ENCODE data around the gene FGD6. TPM values are rescaled to one million over a fixed set of nuclear protein-coding genes. Genes with fewer than 3 reads are reported as not detected.

Gene FGD6
- total RNA-seq, 1 experiment from 2014 or later: 25.1 TPM

- intact Hi-C loops (cut with micrococcal nuclease): no loop called here
- DNase-seq (ENCODE audit: unreplicated experiment): no peak
- Mint-ChIP-seq H3K36me3 (ENCODE audit: insufficient read depth, unreplicated experiment) (peaks cover 65% of the 10 kb centered on the region), H3K27me3 (ENCODE audit: insufficient read depth, unreplicated experiment) (no peaks in the 10 kb centered on the region), H3K4me1 (ENCODE audit: insufficient read depth, unreplicated experiment) (no peaks in the 10 kb centered on the region), H3K9me3 (ENCODE audit: unreplicated experiment) (no peaks in the 10 kb centered on the region), H3K27ac (ENCODE audit: low read depth, unreplicated experiment) (no peak overlapping the region), H3K4me3 (ENCODE audit: unreplicated experiment) (no peak overlapping the region)
- ChIA-PET POLR2A (interaction anchor here (0.7 to 1.4 kb wide), 3 partner anchors 12 to 83 kb away, joined by 3 to 7 read pairs (median 3); partner anchors contain the start of genes FGD6 and VEZT), CTCF (interaction anchor here (1.0 to 2.9 kb wide), 5 partner anchors 10 to 202 kb away, joined by 4 to 11 read pairs (median 6); no protein-coding TSS in a partner anchor)
- BruUV-seq (replicated peaks): no TSS peak
- no peak for TF ChIP-seq CTCF (IDR thresholded peaks at IDR 0.05; ENCODE audit: unreplicated experiment)
Observed at GRCh38 chr12:95134085-95134484, 83.2 kb downstream of the FGD6 start.

- Mint-ChIP-seq H3K9me3 (ENCODE audit: unreplicated experiment) (no peaks in the 10 kb centered on the region), H3K36me3 (ENCODE audit: insufficient read depth, unreplicated experiment) (peaks cover 63% of the 10 kb centered on the region), H3K4me3 (ENCODE audit: unreplicated experiment) (no peak overlapping the region), H3K4me1 (ENCODE audit: insufficient read depth, unreplicated experiment) (no peaks in the 10 kb centered on the region), H3K27me3 (ENCODE audit: insufficient read depth, unreplicated experiment) (no peaks in the 10 kb centered on the region), H3K27ac (ENCODE audit: low read depth, unreplicated experiment) (no peak overlapping the region)
- intact Hi-C loops (cut with micrococcal nuclease): no loop called here
- BruUV-seq (replicated peaks): no TSS peak
- ChIA-PET POLR2A (interaction anchor here (0.5 to 2.0 kb wide), 6 partner anchors 13 to 659 kb away, joined by 3 to 17 read pairs (median 3); partner anchors contain the start of genes FGD6 and VEZT), CTCF (interaction anchor here (2.9 kb wide), 1 partner anchor 15 kb away, joined by 11 read pairs; no protein-coding TSS in a partner anchor)
- TF ChIP-seq CTCF (IDR thresholded peaks at IDR 0.05; ENCODE audit: unreplicated experiment): no peak
- DNase-seq (ENCODE audit: unreplicated experiment): no peak
Observed at GRCh38 chr12:95131589-95132340, 85.5 kb downstream of the FGD6 start.

- H3K9me3 Mint-ChIP-seq (ENCODE audit: unreplicated experiment): no peaks in the 10 kb centered on the region
- no peaks in the 10 kb centered on the region for H3K27me3 Mint-ChIP-seq (ENCODE audit: insufficient read depth, unreplicated experiment)
- no peak for DNase-seq (ENCODE audit: unreplicated experiment)
- H3K36me3 Mint-ChIP-seq (ENCODE audit: insufficient read depth, unreplicated experiment): peaks cover 67% of the 10 kb centered on the region
- no peak overlapping the region for H3K4me3 Mint-ChIP-seq (ENCODE audit: unreplicated experiment)
- POLR2A ChIA-PET: no interaction called here
- H3K4me1 Mint-ChIP-seq (ENCODE audit: insufficient read depth, unreplicated experiment): no peaks in the 10 kb centered on the region
- CTCF ChIA-PET: no interaction called here
- no peak for TF ChIP-seq CTCF (IDR thresholded peaks at IDR 0.05; ENCODE audit: unreplicated experiment)
- BruUV-seq (replicated peaks): no TSS peak
- no peak overlapping the region for H3K27ac Mint-ChIP-seq (ENCODE audit: low read depth, unreplicated experiment)
- intact Hi-C loops (cut with micrococcal nuclease): no loop called here
Observed at GRCh38 chr12:95130096-95130495, 87.2 kb downstream of the FGD6 start.

GRCh38 chr12:95129115-95129514 is 88.2 kb downstream of the FGD6 start:
- Mint-ChIP-seq H3K27me3 (ENCODE audit: insufficient read depth, unreplicated experiment) (no peaks in the 10 kb centered on the region), H3K36me3 (ENCODE audit: insufficient read depth, unreplicated experiment) (peaks cover 67% of the 10 kb centered on the region), H3K9me3 (ENCODE audit: unreplicated experiment) (no peaks in the 10 kb centered on the region), H3K27ac (ENCODE audit: low read depth, unreplicated experiment) (no peak overlapping the region), H3K4me1 (ENCODE audit: insufficient read depth, unreplicated experiment) (no peaks in the 10 kb centered on the region), H3K4me3 (ENCODE audit: unreplicated experiment) (no peak overlapping the region)
- no TSS peak for BruUV-seq (replicated peaks)
- ChIA-PET CTCF (interaction anchor here (0.7 kb wide), 1 partner anchor 288 kb away, joined by 3 read pairs; no protein-coding TSS in a partner anchor), POLR2A (no interaction called here)
- DNase-seq (ENCODE audit: unreplicated experiment): no peak
- TF ChIP-seq CTCF (IDR thresholded peaks at IDR 0.05; ENCODE audit: unreplicated experiment): no peak
- intact Hi-C loops (cut with micrococcal nuclease): no loop called here
